HG03439 (cell line): Measurements from ENCODE around the gene CALHM2.

Experiments
- ATAC-seq: cut with Tn5 transposase; IDR thresholded peaks from one replicate; pipeline ENCODE4 v1.9.1; 2021; ENCODE audit warnings: mild to moderate bottlenecking, moderate library complexity; ENCODE audit not compliant: unreplicated experiment

CALHM2 gene

DNA sequence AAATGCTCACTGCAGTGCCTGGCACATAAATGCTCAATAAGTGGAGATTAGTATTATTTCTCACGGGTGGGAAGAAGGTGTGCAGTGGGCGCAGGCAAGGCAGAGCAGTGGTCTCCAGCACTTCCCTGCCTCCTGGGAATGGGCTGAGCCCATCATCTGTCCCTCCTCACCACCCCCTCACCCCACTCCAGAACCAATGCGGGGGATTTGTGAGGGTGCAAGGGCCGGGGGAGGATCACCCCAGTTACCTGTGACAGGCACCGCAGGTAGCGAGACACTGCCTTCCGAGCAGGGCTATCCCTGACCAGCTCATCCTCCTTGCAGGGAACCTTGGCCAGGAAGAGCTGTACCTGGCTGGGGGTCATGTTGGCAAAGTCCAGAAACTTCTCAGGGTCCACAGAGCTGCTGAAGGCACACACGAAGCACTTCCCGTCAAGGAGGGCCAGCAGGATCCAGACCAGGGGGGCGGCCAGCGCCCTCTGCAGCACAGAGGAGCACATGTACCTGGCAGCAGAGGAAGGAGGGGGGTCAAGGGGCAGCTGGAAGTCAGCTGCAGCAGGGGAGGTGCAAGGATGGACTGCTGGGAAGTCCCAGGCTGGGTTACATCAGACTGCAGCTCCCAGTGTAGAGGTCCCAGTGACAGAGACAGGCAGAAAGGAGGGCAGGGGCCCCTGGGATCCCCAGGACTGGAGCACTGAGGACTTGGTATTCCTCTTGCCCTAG, 24.0 kb upstream of the CALHM2 start:
- ATAC-seq = no peak

DNA sequence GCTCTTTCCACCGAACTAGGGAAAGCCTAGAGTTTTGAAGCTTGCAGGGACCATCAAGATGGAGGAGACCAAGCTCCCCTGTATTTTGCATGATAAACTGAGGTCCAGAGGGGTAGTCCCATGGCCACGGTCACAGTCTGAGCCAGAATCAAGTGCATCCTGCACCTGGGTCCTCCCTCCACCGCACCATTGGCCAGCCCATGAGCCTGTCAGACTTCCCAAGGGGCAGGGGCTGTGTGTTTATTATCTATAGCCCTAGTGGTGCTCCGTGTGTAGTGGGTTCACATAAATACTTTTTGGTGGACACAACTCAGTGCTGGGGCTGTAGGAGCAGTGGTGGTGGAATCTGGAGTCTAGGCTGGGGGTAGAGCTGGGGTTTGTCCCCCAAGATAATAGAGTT, 23.3 kb upstream of the CALHM2 start:
- no peak for ATAC-seq

DNA sequence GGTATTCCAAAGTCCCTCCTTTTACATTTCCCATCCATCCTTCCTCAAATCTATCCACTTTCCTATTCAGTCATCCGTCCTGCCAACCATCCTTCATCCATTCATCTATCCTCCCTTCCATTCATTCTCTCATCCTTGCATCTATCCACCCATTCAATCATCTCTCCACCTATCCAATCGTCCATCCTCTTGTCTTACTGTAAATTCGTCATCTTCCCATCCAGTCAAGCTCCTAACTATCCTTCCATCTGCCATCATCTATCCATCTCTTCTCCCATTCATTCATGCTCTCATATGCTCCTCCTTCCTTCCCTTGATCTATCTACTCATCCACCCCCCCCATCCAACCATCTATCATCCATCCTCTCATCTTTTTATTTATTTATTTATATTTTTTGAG, 21.9 kb upstream of the CALHM2 start:
- no peak for ATAC-seq

DNA sequence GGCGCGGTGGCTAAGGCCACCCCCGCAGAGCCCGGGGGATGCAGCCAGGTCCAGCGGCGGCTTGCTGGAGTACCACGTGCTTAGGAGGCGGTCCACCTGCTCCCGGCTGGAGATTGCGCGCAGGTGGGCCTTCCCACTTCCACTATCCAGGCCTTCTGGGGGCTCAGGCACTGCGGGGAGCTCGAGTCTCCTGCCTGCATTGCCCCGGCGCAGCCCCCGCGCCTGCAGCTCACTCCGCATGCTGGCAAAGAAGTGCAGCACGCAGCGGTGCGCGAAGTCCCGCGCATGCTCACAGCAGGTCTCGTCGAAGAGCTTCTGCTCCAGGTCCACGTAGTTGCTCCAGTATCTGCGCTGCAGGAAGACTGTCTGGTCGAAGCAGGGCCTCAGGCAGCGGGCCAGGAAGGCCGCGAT, 21.1 kb upstream of the CALHM2 start:
- ATAC-seq = no peak

DNA sequence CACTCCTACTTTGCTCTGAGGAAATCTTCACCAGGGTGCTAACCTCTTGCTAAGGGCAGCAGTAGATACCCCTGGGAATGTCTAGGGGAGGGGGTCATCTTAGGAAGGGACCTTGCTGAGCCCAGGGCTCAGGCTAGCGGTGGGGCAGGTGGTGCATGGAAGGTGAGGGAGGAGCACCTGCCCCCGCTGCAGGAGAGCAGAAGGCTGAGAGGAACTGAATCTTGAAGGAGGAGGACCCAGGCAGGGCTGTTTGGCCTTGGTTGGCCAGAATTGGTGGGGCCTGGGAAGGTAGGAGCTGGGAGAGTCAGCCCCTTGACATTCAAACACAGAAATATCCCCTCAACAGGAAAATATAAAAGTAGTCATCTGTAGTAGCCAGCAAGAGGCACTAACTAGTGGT, 19.8 kb upstream of the CALHM2 start:
- peak; percentile 18 for ATAC-seq

DNA sequence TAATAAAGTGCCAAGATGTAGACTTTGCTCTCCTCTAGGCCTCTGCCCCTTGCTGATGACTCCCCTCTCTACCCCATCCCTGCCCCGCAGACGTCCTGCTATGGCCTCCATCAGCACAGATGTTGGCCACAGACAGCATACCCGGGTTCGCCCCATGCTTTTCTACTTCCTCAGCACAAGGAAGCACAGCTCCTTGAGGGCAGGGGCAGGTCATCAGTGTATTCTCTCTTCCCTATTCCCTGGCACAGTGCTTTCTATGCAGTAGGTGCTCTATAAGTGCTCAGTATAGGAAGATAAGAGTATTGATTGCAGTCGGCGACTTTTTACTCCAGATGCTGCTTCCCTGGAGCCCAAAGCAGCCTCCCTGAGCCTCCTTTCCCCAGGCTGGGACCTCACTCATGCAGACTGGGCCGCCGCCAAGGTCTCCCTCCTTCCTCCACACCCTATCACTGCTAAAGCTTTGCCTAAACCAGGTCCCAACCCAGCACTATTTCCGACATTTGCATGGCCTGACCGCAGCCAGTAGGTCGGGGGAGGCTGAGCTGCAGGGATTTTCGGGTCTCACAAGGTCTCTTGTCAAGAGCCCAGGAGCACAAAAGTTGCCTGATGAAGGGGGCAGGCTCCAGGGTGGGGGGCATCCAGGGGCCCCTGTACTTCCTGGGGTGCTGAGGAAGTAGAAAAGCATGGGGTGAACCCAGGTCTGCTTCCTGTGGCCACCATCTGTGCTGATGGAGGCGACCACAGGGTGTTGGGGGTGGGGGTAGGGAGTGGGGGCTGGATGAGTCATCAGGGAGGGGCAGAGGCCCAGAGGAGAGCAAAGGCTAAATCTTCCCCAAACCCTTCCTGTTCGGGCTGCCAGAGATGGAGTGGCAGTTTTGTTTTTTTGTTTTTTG, 18.8 kb upstream of the CALHM2 start:
- ATAC-seq = peak; percentile 64

DNA sequence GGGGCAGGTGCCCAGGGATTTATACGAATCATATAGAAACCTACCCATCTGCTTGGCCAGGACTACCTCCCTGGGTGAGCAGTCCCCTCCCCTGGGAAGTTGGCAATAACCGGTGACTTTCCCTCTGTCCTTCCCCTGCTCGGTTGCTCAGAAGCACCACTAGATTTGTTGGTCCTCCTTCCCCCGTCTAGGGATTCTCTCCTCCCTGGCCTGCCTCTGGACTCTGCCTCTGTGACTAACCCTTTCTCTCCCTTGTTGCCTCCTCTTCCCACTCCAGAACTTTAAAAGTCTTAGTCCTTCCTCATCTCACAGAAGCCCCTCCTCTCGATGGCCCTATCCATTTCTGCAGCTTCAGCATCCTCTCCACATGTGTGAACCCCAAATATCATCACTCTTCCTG, 17.0 kb upstream of the CALHM2 start:
- ATAC-seq = no peak

DNA sequence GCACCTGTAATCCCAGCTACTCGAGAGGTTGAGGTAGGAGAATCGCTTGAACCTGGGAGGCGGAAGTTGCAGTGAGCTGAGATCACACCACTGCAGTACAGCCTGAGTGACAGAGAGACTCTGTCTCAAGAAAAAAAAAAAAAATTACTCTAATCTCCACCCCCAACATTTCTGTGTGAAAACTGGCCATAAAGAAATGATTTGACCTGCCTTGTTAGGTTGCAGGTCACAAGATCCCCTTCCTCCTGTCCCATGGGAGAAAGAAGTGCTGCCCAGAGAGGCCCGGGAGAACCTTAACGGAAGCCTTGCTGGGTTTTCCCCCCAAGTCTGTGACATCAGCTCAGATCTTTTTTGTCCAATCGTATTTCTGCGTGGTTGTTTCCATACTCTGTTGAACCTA, 15.2 kb upstream of the CALHM2 start:
- no peak for ATAC-seq

DNA sequence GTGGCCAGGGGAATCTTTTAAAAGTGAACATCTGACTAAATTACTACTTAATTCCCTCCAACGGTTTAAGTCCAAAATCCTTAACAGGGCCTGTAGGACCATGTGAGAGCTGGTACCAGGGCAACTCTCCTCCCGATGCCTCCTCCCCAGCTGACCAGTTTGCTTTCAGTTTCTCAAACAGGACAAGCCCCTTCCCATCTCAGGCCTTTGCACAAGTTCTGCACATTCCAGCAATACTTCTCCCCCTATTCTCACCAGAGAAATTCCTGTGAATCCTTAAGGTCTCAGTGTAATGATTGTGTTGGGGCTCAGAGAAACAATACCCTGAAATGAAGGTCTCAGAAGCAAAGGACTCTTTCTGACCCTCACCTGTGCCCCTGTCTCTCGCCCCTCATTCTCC, 14.6 kb upstream of the CALHM2 start:
- ATAC-seq = no peak

DNA sequence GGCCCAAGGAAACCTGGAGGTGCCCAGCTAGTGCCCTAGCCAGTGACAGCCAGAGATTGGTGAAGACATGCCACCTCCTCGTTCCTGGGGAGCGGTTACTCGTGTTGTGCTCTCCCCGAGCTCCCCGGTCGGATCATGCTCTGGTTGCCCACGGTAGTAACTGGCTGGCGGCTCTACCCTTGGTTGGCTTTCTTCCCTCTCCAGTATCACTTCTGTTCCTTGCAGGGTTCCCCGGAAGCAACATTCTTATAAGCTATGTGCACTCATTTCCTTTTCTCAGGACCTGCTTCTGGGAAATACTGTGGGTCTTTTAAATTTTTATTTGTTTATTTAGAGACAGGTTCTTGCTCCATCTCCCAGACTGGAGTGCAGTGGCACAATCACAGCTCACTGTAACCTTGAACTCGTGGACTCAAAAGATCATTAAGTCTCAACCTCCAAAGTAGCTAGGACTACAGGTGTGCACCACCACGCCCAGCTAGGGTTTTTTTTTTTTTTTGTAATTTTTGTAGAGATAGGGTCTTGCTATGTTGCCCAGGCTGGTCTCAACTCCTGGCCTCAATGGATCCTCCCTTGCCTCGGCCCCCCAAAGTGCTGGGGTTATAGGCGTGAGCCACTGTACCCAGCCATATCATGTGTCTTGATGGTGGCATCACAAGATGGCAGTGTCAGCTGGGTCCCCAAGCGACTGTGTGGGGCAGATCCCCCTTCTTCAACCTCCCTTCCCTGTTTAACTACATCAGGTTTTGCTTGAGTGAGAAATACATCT, 13.4 kb upstream of the CALHM2 start:
- ATAC-seq = no peak

DNA sequence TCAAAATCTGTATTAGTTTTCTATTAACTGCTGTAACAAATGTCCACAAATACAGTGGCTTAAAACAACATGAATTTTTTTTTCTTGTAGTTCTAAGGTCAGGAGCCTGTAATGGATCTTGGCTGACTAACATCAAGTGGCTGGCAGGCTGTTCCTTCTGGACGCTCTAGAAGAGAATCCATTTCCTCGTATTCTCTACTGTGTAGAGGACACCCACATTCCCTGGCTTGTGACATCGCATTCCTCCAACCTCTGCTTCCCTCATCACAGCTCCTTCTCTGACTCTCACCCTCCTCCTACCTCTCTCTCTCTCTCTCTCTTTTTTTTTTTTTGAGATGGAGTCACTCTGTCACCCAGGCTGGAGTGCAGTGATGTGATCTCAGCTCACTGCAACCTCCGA, 11.3 kb upstream of the CALHM2 start:
- ATAC-seq = no peak

DNA sequence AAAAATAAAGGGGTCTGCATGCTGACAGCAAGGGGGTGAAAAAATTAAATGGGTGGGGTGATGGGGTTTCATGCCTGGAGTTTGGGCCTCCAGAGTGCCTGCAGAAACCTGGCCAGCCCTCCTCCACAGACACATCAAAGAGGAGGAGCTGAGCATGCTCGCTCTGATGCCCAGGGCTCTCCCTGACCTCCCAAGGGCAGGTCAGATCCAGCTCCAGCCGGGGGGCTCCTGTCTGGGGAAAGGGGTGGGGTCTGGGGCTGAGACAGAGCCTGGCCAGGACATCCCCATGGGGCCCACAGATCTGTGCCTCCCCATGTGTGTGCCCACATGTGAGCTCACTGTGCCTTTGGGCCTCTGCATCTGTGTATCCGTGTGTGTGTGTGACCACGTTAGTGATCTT, 7.4 kb upstream of the CALHM2 start:
- no peak for ATAC-seq

DNA sequence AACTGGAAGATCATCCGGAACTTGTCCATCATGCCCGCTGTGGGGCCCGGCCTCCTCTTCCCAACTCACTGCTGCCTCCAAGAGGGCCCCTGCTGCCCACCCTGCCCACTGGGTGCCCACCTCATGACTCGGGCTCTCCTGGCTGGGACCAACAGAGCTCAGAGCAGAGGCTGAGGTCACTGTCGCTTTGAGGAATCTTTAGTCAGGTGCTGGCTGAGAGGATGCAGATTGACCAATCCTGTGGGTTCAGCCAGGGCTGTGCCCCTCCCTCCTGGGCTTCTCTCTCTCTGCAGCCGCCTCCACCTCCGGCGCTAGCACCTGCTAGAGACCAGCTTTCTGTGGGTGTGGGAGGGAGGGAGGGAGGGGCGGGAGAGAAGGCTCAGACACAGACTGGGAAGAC, 6.5 kb upstream of the CALHM2 start, which contains the start of gene CALHM1:
Gene CALHM1 (minus strand): TSS at position 181 of the 400 bp plus-strand sequence. CDS start 149 bp downstream, at position 32.
- ATAC-seq = no peak

DNA sequence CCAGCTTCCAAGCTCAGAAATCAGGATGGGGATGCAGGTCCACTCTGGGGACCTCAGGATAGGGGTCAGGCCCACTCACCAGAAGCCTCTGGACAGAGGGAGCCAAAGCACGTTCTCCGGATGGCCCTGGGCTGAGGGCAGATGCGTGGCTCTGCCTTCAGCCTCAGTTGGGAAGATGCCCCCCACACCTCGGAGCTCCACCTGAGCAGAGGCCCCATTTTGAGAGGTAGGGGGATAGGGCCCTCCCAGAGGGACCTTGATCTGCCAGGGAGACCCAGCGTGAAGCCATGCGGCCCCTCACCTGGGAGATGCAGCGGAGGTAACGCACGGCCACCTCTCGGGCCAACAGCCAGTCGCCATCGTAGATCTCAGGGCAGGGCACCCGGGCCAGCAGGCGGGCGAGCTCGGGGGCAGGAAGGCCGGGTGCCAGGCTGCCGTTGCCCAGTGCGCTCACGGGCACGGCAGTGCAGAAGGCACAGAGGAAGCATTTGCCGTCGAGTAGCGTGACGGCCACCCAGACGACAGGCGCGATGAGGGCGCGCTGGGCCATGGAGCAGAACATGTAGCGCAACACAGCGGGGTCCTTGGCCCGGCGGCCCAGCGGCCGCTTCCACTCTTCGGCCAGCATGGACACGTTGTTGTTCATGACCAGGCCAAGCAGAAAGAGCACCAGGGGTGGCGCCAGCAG, 5.9 kb upstream of the CALHM2 start:
- no peak for ATAC-seq

DNA sequence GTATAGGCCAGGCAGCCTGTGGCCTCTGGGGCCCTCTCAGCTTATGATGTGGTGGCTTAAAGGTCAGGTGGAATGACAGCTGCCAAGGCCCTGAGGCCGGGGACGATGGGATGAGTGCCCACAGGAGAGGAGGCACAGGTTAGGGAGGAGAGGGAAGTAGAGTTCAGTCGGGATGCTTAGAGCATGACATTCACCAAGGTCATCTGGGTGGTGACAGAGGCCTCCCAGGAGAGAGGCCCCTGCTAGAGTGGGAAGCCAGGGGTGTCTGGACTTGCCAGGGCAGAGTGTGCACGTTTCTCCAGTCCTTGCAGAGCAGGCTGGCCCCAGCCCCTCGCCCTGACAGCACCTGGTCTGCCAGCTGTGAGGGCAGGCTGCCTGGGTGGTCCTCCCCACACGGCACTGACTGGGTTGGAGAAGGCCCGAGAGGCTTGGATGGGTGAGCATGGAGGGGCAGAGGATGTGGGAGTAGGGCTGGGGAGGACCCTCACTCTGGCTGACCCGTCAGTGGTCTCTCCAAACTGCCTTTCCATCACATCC, 5.1 kb upstream of the CALHM2 start:
- no peak for ATAC-seq

DNA sequence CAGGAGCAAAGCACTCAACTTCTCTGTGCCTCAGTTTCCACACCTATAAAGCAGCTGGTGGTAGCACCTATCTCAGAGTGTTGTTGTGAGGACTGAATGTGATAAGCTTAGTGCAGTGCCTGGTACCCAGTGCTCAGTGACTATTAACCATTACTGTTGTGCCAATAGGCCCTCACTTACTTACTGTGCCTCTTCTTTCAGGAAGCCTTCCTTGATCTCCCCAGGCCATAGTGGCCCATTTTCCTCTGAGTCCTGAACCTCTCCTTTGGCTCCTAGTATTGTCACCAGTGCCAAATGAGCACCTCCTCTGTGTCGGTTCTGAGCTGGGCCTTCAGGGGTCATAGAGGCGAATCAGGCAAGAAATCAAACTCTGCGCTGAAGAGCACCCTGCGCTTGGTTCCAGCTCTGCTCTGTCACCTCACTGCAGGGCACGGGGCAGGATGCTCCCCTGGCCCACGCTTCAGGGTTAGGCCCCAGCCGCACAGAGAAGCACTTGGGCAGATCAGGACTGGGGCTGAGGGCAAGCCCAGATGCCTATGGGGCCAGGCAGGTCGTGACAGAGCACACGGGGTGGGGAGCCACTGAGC, 4.0 kb upstream of the CALHM2 start:
- no peak for ATAC-seq

DNA sequence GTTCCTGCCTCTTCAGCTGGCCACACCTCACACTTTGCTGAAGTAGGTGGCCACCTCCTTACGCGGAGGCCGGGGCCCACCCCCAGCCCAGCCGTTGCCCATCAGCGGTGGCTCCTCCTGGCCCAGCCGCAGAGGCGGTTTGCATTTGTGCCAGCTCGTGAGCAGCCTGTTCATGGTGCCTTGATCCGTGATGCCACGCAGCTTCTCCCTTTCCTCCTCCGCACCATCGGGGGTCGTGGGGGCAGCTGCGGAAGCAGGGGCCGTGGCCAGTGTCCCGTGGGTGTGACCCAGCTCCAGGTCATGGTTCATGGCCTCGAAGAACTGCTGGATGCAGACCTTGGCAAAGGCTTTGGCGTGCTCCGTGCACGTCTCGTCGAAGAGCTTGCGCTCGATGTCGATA, 3.1 kb upstream of the CALHM2 start:
- no peak for ATAC-seq

DNA sequence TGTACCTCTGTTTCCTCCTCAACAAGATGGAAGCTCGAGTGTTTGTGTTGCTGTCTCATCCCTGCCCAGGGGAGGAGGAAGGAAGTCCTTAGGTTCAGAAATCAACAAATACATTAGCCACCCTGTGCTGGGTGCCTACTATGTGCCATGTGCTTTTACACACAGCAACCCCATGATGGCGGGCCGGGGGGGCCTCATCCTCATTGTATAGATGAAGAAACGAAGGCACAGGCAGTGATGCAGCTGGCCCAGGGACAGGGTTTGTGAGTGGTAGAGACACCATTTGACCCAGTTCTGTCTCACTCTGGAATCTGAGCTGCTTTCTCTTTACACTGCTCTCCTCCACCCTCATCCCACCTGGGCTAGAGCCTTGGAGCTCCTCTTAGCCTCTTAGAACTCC, 1.9 kb upstream of the CALHM2 start:
- no peak for ATAC-seq

DNA sequence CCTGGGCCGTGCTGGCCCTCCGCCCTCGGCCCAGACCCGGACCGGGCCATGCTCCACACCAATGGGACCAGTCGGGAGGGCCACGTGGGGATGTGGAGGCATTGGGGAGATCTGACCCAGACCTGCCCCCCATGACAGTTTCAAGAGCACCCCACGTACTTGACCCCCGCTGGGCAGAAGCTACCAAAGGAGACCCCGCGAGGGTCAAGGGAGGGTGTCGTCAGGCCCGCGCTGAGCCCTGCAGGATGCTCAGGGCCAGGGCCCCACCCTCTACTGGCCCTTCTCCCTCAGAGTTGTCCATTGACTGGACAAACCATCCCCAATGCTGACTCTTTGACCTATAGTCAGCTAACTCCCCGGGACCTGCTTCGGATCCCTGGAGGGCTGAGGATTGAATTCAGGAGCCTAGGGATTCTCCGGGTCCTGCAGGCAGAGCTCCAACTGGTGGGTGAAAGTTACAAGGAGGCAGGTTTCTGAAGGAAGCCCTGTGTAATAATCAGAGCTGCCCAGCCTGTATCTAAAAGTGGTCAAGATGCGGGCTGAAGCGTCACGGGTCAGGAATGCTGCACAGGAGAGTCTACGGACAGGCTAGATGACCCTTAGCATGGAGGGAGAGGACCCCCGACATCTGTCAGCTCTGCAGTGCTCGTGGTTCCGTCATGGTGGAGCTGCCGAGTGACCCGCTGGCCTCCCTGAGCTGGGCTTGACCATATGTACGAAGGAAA, 498 bp upstream of the CALHM2 start:
- ATAC-seq = no peak
